Measurements from ENCODE around the gene MCIDAS.

MCIDAS gene

DNA sequence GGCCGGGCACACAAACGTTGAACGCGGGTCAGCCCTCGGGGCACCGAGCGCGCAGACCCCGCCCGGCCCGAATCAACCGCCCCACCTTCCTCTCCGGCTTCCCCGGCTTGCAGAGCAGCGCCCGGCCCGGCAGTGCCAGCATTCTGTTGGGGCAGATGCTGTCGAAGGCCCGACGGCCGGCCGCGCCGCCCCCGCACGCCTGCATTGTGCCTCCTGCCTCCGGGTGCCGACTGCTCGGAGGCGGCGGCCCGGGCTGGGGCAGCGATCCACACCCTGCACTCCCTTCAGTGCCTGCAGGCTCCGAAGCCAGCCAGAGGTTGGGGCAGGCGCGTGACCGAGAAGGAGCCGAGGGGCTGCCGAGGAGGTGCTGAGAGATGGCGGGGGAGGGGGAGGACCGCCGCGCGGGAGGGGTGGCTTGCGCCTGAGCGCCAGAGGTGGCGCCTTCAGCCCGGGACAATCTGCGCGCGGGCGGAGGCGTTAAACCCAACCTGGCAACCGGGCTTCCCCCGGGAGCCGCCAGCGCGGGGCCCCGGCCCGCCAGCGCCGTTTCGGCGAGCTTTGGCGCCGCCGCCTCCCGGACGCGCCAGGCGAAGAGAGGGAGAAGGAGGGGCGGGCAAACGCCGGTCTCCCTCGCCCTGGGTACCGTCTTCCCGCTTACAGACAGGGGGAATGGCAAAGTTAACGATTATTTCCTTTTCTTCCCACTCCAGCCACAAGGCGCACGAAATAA is at the start of gene MCIDAS:
MCIDAS (minus strand) TSS at position 382 of the 730 bp plus-strand sequence; CDS start at position 205, 177 bp downstream.
- Histone ChIP-seq H3K36me3 (ENCODE audit: insufficient read depth, insufficient read length, low read length) (no peaks in the 10 kb centered on the region), H3K9ac (ENCODE audit: insufficient read length, low read depth) (peak within 1 kb of the TSS; percentile 72), H3K4me1 (ENCODE audit: insufficient read depth, insufficient read length) (no peaks in the 10 kb centered on the region), H3K4me3 (ENCODE audit: insufficient read length, low read depth) (peak within 1 kb of the TSS; percentile 54), H3K27me3 (ENCODE audit: insufficient read depth, insufficient read length) (peaks cover 98% of the 10 kb centered on the region), H3K9me3 (ENCODE audit: insufficient read depth, low read length) (peaks cover 21% of the 10 kb centered on the region)
- TF ChIP-seq YY1 (IDR thresholded peaks at IDR 0.05; ENCODE audit: insufficient read depth, insufficient read length) (no peak), ZNF274 (IDR thresholded peaks at IDR 0.05; ENCODE audit: low read depth, low read length) (no peak), SUZ12 (IDR thresholded peaks at IDR 0.05; ENCODE audit: extremely low read depth, insufficient read depth, insufficient read length) (no peak)
- no peak for DNase-seq (ENCODE audit: low read depth, low spot score)

DNA sequence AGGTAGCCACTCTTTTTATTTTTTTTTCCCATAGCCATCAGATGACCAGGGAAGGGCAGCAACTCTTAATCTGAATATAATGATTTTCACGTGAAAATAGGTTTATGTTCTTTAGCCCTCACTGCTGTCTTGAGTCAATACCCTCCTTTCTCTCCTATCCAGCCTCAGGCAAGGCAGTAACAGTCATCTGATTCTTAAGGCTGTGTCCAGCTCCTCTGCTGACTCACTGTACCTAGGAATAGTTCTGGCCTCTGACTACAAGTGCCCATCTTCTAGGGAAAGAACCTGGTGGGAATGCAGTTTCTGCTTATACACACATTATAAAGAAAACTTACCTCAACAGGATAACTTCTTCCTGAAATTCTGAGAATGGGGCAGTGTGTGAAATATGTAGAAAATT is 49.7 kb upstream of the MCIDAS start:
- Histone ChIP-seq H3K36me3 (ENCODE audit: insufficient read depth, insufficient read length, low read length) (peaks cover 71% of the 10 kb centered on the region), H3K4me3 (ENCODE audit: insufficient read length, low read depth) (no peak overlapping the region), H3K27me3 (ENCODE audit: insufficient read depth, insufficient read length) (no peaks in the 10 kb centered on the region), H3K4me1 (ENCODE audit: insufficient read depth, insufficient read length) (no peaks in the 10 kb centered on the region), H3K9ac (ENCODE audit: insufficient read length, low read depth) (no peak overlapping the region), H3K9me3 (ENCODE audit: insufficient read depth, low read length) (no peaks in the 10 kb centered on the region)
- TF ChIP-seq SUZ12 (IDR thresholded peaks at IDR 0.05; ENCODE audit: extremely low read depth, insufficient read depth, insufficient read length) = no peak
- no peak for TF ChIP-seq ZNF274 (IDR thresholded peaks at IDR 0.05; ENCODE audit: low read depth, low read length)
- TF ChIP-seq YY1 (IDR thresholded peaks at IDR 0.05; ENCODE audit: insufficient read depth, insufficient read length) = no peak
- DNase-seq (ENCODE audit: low read depth, low spot score) = no peak

DNA sequence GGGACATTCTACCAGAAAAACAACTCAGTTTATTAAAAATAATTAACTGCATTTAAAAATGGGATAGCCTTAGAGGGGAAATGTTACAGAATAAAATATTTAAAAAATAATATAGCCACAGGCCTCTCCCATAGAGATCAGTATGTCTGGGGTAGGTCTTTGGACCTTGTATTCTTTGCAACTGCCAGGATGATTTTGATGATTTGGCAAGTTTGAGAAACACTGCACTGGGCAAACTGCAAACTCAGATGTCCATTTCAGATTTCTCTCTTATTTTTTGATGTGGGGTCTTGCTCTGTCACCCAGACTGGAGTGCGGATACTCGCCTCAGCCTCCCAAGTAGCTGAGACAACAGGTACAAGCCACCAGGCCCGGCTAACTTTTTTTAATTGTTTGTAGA is 31.2 kb upstream of the MCIDAS start:
- H3K27me3 ChIP-seq (ENCODE audit: insufficient read depth, insufficient read length) = no peaks in the 10 kb centered on the region
- H3K9ac ChIP-seq (ENCODE audit: insufficient read length, low read depth) = no peak overlapping the region
- no peaks in the 10 kb centered on the region for H3K9me3 ChIP-seq (ENCODE audit: insufficient read depth, low read length)
- no peak overlapping the region for H3K4me3 ChIP-seq (ENCODE audit: insufficient read length, low read depth)
- H3K36me3 ChIP-seq (ENCODE audit: insufficient read depth, insufficient read length, low read length) = peaks cover 54% of the 10 kb centered on the region
- TF ChIP-seq YY1 (IDR thresholded peaks at IDR 0.05; ENCODE audit: insufficient read depth, insufficient read length) (no peak), SUZ12 (IDR thresholded peaks at IDR 0.05; ENCODE audit: extremely low read depth, insufficient read depth, insufficient read length) (no peak), ZNF274 (IDR thresholded peaks at IDR 0.05; ENCODE audit: low read depth, low read length) (no peak)
- no peak for DNase-seq (ENCODE audit: low read depth, low spot score)
- H3K4me1 ChIP-seq (ENCODE audit: insufficient read depth, insufficient read length) = no peaks in the 10 kb centered on the region

DNA sequence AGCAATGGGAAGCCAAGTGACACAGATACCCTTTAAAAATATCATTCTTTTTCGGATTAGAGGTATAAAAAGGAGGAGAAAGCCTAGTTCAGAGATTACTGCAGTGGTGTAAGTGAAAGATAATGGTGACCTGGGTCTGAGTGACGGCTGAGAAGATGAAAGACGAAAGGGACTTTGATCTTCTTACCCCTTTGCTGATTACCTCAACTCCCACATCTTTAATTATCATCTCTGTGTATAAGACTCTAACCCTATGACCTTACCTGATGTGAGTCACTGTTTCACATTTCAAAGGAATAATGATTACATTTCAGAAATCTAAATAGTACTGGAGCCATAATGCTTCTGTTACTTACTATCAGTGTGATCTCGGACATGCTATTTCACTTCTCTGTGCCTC is 27.7 kb upstream of the MCIDAS start:
- Histone ChIP-seq H3K9ac (ENCODE audit: insufficient read length, low read depth) (no peak overlapping the region), H3K36me3 (ENCODE audit: insufficient read depth, insufficient read length, low read length) (peaks cover 32% of the 10 kb centered on the region), H3K27me3 (ENCODE audit: insufficient read depth, insufficient read length) (no peaks in the 10 kb centered on the region), H3K4me3 (ENCODE audit: insufficient read length, low read depth) (no peak overlapping the region), H3K4me1 (ENCODE audit: insufficient read depth, insufficient read length) (no peaks in the 10 kb centered on the region), H3K9me3 (ENCODE audit: insufficient read depth, low read length) (no peaks in the 10 kb centered on the region)
- DNase-seq (ENCODE audit: low read depth, low spot score) = no peak
- TF ChIP-seq SUZ12 (IDR thresholded peaks at IDR 0.05; ENCODE audit: extremely low read depth, insufficient read depth, insufficient read length) = no peak

DNA sequence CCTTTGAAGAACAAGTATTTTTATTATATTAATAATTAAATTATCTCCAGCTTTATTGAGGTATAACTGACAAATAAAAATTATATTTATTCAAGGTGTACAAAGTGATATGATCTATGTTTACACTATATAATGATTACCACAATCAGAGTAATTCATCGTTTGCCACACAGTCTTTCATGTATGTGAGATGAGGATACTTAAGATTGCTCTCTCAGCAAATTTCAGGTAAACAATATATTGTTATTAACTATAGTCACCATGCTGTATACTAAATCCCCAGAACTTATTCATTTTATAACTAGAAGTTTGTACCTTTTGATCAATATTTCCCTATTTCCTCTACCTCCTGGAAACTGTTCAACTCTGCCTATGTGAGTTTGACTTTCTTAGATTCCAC is 22.9 kb upstream of the MCIDAS start:
- Histone ChIP-seq H3K9me3 (ENCODE audit: insufficient read depth, low read length) (no peaks in the 10 kb centered on the region), H3K36me3 (ENCODE audit: insufficient read depth, insufficient read length, low read length) (peaks cover 4% of the 10 kb centered on the region), H3K4me3 (ENCODE audit: insufficient read length, low read depth) (no peak overlapping the region), H3K9ac (ENCODE audit: insufficient read length, low read depth) (no peak overlapping the region), H3K27me3 (ENCODE audit: insufficient read depth, insufficient read length) (no peaks in the 10 kb centered on the region), H3K4me1 (ENCODE audit: insufficient read depth, insufficient read length) (no peaks in the 10 kb centered on the region)
- TF ChIP-seq SUZ12 (IDR thresholded peaks at IDR 0.05; ENCODE audit: extremely low read depth, insufficient read depth, insufficient read length) (no peak), YY1 (IDR thresholded peaks at IDR 0.05; ENCODE audit: insufficient read depth, insufficient read length) (no peak), ZNF274 (IDR thresholded peaks at IDR 0.05; ENCODE audit: low read depth, low read length) (no peak)
- no peak for DNase-seq (ENCODE audit: low read depth, low spot score)

DNA sequence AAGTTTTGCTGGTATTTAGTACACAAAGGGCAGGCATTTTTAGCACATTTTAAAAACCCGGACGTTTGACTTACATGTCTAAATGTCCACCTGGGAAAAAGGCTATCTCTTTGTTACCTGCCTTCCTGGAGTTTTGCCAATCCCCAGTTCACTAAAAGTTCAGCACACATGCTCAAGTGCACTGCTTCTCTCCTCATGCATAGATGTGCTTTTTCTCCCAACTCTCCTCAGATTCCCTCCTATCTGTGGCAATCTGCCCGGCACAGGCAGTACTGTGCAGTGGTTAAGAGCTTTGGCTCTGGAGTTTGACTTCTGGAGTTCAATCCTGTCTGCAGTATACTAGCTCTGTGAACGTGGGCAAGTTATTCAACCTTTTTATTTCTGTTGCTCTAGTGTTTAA is 14.6 kb upstream of the MCIDAS start:
- no peak overlapping the region for H3K9ac ChIP-seq (ENCODE audit: insufficient read length, low read depth)
- no peak overlapping the region for H3K4me3 ChIP-seq (ENCODE audit: insufficient read length, low read depth)
- peaks cover 3% of the 10 kb centered on the region for H3K27me3 ChIP-seq (ENCODE audit: insufficient read depth, insufficient read length)
- H3K36me3 ChIP-seq (ENCODE audit: insufficient read depth, insufficient read length, low read length) = no peaks in the 10 kb centered on the region
- TF ChIP-seq YY1 (IDR thresholded peaks at IDR 0.05; ENCODE audit: insufficient read depth, insufficient read length) (no peak), ZNF274 (IDR thresholded peaks at IDR 0.05; ENCODE audit: low read depth, low read length) (no peak), SUZ12 (IDR thresholded peaks at IDR 0.05; ENCODE audit: extremely low read depth, insufficient read depth, insufficient read length) (no peak)
- no peak for DNase-seq (ENCODE audit: low read depth, low spot score)
- no peaks in the 10 kb centered on the region for H3K4me1 ChIP-seq (ENCODE audit: insufficient read depth, insufficient read length)
- no peaks in the 10 kb centered on the region for H3K9me3 ChIP-seq (ENCODE audit: insufficient read depth, low read length)

DNA sequence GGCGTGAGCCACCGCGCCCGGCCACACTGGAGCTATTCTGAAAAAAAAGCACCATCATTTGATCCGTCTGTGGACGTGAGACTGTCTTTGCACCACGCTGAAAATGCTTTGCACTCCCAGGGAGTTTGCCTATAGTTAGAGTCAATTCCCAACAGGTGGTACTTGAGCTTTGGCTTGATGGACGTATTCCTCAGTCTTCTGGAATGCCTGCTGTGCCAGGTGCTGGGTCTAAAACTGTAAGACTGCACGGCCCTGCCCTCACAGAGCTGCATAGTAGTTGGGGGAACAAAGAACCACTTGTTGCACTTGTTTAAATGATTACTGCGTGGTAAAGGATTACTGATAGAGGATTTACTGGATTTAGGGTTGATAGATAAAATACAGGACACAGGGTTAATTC is 9.7 kb upstream of the MCIDAS start:
- Histone ChIP-seq H3K4me3 (ENCODE audit: insufficient read length, low read depth) (no peak overlapping the region), H3K27me3 (ENCODE audit: insufficient read depth, insufficient read length) (peaks cover 36% of the 10 kb centered on the region), H3K9ac (ENCODE audit: insufficient read length, low read depth) (no peak overlapping the region), H3K9me3 (ENCODE audit: insufficient read depth, low read length) (no peaks in the 10 kb centered on the region), H3K4me1 (ENCODE audit: insufficient read depth, insufficient read length) (no peaks in the 10 kb centered on the region), H3K36me3 (ENCODE audit: insufficient read depth, insufficient read length, low read length) (no peaks in the 10 kb centered on the region)
- no peak for DNase-seq (ENCODE audit: low read depth, low spot score)
- no peak for TF ChIP-seq SUZ12 (IDR thresholded peaks at IDR 0.05; ENCODE audit: extremely low read depth, insufficient read depth, insufficient read length)
- TF ChIP-seq YY1 (IDR thresholded peaks at IDR 0.05; ENCODE audit: insufficient read depth, insufficient read length) = no peak
- no peak for TF ChIP-seq ZNF274 (IDR thresholded peaks at IDR 0.05; ENCODE audit: low read depth, low read length)
